Gastroesophageal sphincter (tissue), 4 donors: ENCODE measurements around the gene SNUPN. TPM values are rescaled to one million over a fixed set of nuclear protein-coding genes. Genes with fewer than 3 reads are reported as not detected.

Source experiments
- ATAC-seq: fragments of 150-250 bp; one replicate; pipeline ENCODE4 v1.9.1; 2016; ENCODE audit warnings: mild to moderate bottlenecking, moderate library complexity
- H3K27ac ChIP-seq, 4 donors: fragments of 200-600 bp; sonication (generic) in 3 of 4; 1 replicate in 3 of 4; 2 replicates in 1 of 4; pipeline ENCODE4 v1.5.1; 2016 to 2019
- H3K27me3 ChIP-seq: fragments of 200-600 bp; sonication (generic); one replicate; pipeline ENCODE4 v1.5.1; 2019
- H3K36me3 ChIP-seq, 2 donors: fragments of 200-600 bp; sonication (generic); one replicate each; pipeline ENCODE4 v1.5.1; 2019; ENCODE audit warnings: control low read depth in 1 of 2
- H3K4me1 ChIP-seq, 3 donors: fragments of 200-600 bp; sonication (generic); 1 replicate in 2 of 3; 2 replicates in 1 of 3; pipeline ENCODE4 v1.5.1; 2016 to 2019; ENCODE audit warnings: control low read depth in 2 of 3
- H3K4me3 ChIP-seq, 2 donors: fragments of 200-600 bp; sonication (generic); one replicate each; pipeline ENCODE4 v1.5.1; 2019; ENCODE audit warnings: mild to moderate bottlenecking in 1 of 2, moderate library complexity in 1 of 2
- H3K9me3 ChIP-seq, 3 donors: fragments of 200-600 bp; sonication (generic); one replicate each; pipeline ENCODE4 v1.5.1; 2017 to 2019; ENCODE audit warnings: control low read depth in 2 of 3
- EP300 ChIP-seq: sonication (generic); formaldehyde crosslinking; IDR thresholded peaks from one replicate; pipeline ENCODE4 v1.6.1; 2017; ENCODE audit warnings: antibody characterized with exemption, mild to moderate bottlenecking
- POLR2A ChIP-seq, 2 donors: fragments of 450-650 bp; IDR thresholded peaks; one replicate each; pipeline ENCODE4 v1.6.1; 2017; ENCODE audit warnings: antibody characterized with exemption in 2 of 2, mild to moderate bottlenecking in 2 of 2, moderate library complexity in 1 of 2
- POLR2AphosphoS5 ChIP-seq: sonication (generic); formaldehyde crosslinking; IDR thresholded peaks from one replicate; pipeline ENCODE4 v1.6.1; 2017; ENCODE audit warnings: antibody characterized with exemption
- WGBS, 2 donors: methylation state at CpG; one replicate each; pipeline ENCODE4 v1.1.5; 2018; ENCODE audit warnings: low coverage in 1 of 2; 5-methylcytosine and 5-hydroxymethylcytosine counted together
- total RNA-seq, 4 donors: library from RNA; depleted of rRNA; stranded (reverse); fragments of >200 nt; gene quantifications; one replicate each; pipeline ENCODE4 v1.1.0, GENCODE V29; 2016
- TF ChIP-seq, protein P1 (sequence below), 4 experiments: fragments of 200-600 bp in 2 of 4; fragments of 450-650 bp in 2 of 4; sonication (generic) in 1 of 4; IDR thresholded peaks; one replicate each; pipeline ENCODE4 v1.5.1; 2017 to 2019; ENCODE audit warnings: antibody characterized with exemption in 4 of 4, mild to moderate bottlenecking in 2 of 4, moderate library complexity in 2 of 4

Gene SNUPN
- total RNA-seq, 4 donors from 2014 or later = 18.6 to 27.3 (median 21.0) TPM

DNA sequence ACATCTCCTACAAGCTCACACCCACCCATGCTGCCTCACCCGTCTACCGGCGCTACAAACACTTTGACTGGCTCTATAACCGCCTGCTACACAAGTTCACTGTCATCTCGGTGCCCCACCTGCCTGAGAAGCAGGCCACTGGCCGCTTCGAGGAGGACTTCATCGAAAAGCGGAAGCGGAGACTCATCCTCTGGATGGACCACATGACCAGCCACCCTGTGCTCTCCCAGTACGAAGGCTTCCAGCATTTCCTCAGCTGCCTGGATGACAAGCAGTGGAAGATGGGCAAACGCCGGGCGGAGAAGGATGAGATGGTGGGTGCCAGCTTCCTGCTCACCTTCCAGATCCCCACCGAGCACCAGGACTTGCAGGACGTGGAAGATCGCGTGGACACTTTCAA lies 24.3 kb upstream of the SNUPN start:
- Histone ChIP-seq H3K4me1 (peaks cover 2 to 81% (median 61%) of the 10 kb centered on the region in 3 donors), H3K4me3 (peak overlapping the region in 1 of 2 donors; percentile 86), H3K27ac (peak overlapping the region in 3 of 4 donors; percentile 95 to 98 (median 97)), H3K36me3 (peaks cover 0 to 19% of the 10 kb centered on the region in 2 donors), H3K27me3 (no peaks in the 10 kb centered on the region), H3K9me3 (no peaks in the 10 kb centered on the region)
- no peak for ATAC-seq
- 82% methylated on average over 3 of the region's 18 CpGs; no CpG with 5 or more reads in 1 of the 2 donors for WGBS, 2 donors
- TF ChIP-seq POLR2AphosphoS5 (no peak), EP300 (no peak), POLR2A (IDR thresholded peaks at IDR 0.05) (no peak)
- TF ChIP-seq, protein P1, sequence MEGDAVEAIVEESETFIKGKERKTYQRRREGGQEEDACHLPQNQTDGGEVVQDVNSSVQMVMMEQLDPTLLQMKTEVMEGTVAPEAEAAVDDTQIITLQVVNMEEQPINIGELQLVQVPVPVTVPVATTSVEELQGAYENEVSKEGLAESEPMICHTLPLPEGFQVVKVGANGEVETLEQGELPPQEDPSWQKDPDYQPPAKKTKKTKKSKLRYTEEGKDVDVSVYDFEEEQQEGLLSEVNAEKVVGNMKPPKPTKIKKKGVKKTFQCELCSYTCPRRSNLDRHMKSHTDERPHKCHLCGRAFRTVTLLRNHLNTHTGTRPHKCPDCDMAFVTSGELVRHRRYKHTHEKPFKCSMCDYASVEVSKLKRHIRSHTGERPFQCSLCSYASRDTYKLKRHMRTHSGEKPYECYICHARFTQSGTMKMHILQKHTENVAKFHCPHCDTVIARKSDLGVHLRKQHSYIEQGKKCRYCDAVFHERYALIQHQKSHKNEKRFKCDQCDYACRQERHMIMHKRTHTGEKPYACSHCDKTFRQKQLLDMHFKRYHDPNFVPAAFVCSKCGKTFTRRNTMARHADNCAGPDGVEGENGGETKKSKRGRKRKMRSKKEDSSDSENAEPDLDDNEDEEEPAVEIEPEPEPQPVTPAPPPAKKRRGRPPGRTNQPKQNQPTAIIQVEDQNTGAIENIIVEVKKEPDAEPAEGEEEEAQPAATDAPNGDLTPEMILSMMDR (IDR thresholded peaks at IDR 0.05) = no peak

DNA sequence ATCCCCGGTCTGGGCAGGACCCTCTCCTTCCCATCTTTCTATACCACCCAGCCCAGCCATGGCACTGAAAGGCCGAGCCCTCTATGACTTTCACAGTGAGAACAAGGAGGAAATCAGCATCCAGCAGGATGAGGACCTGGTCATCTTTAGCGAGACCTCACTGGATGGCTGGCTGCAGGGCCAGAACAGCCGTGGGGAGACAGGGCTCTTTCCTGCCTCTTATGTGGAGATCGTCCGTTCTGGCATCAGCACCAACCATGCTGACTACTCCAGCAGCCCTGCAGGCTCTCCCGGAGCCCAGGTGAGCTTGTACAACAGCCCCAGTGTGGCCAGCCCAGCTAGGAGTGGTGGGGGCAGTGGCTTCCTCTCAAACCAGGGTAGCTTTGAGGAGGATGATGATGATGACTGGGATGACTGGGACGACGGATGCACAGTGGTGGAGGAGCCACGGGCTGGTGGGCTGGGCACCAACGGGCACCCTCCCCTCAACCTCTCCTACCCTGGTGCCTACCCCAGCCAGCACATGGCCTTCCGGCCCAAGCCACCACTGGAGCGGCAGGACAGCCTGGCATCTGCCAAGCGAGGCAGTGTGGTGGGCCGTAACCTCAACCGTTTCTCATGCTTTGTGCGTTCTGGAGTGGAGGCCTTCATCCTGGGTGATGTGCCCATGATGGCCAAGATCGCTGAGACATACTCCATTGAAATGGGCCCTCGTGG lies 23.7 kb upstream of the SNUPN start:
- peak overlapping the region; percentile 92 to 98 (median 96) for H3K27ac ChIP-seq
- H3K36me3 ChIP-seq = peaks cover 0 to 12% of the 10 kb centered on the region in 2 donors
- WGBS, 2 donors = 65 to 90% methylated on average over 2 to 4 of the region's 19 CpGs
- peaks cover 2 to 75% (median 55%) of the 10 kb centered on the region in 3 donors for H3K4me1 ChIP-seq
- no peaks in the 10 kb centered on the region for H3K9me3 ChIP-seq
- H3K27me3 ChIP-seq = no peaks in the 10 kb centered on the region
- no peak for ATAC-seq
- peak overlapping the region; percentile 86 to 90 for H3K4me3 ChIP-seq
- TF ChIP-seq, protein P1 (IDR thresholded peaks at IDR 0.05) = no peak

DNA sequence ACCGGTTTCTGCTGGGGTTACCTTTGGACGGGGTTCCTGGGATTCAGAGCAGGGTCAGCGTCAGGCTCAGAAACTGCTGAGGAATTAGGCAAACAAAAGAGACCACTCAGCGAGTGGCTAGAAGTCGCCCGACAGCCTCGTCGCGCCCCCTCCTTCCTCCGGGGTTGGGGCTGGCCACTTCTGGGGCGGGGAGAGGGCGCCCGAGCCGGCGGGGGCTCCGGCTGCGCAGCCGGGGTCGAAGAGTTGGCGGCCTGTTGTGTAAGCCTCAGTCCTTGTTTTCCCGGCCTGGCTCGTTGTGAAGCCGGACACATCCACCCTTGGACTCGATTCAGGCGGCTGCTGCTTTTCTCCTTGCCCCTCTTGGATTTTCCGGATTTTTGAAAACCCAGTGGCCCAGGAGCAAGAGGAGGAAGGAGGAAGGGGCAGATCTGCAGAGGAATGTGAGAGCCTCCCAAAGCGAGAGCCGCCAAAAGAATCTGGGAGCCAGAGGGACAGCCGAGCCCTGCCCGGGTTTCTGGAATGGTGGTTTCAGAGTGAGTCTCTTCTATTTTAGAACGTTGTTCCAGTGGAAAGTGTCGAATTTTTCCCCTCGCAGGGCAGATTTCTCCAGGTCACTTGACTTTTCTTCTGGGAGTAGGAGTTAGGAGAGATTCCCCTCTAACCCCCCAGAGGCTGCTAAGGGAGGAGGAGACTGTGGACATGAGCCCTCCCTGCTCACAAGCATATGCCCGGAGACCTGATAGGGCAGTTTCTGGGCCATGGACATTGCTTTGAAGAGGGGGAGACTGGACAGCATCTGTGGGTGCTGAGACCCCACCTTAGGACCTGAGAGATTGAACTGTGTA lies 22.9 kb upstream of the SNUPN start:
- ATAC-seq = peak; percentile 23
- TF ChIP-seq EP300 (no peak), POLR2AphosphoS5 (no peak), POLR2A (IDR thresholded peaks at IDR 0.05) (no peak)
- TF ChIP-seq, protein P1 (IDR thresholded peaks at IDR 0.05) = peak in 1 of 4 experiments; percentile 0
- H3K9me3 ChIP-seq = no peaks in the 10 kb centered on the region
- peak overlapping the region; percentile 86 to 90 for H3K4me3 ChIP-seq
- 0 to 1% methylated on average over 15 to 16 of the region's 34 CpGs for WGBS, 2 donors
- peaks cover 0 to 9% of the 10 kb centered on the region in 2 donors for H3K36me3 ChIP-seq
- H3K27ac ChIP-seq = peak overlapping the region; percentile 92 to 98 (median 96)
- H3K27me3 ChIP-seq = no peaks in the 10 kb centered on the region
- H3K4me1 ChIP-seq = peaks cover 2 to 67% (median 48%) of the 10 kb centered on the region in 3 donors

DNA sequence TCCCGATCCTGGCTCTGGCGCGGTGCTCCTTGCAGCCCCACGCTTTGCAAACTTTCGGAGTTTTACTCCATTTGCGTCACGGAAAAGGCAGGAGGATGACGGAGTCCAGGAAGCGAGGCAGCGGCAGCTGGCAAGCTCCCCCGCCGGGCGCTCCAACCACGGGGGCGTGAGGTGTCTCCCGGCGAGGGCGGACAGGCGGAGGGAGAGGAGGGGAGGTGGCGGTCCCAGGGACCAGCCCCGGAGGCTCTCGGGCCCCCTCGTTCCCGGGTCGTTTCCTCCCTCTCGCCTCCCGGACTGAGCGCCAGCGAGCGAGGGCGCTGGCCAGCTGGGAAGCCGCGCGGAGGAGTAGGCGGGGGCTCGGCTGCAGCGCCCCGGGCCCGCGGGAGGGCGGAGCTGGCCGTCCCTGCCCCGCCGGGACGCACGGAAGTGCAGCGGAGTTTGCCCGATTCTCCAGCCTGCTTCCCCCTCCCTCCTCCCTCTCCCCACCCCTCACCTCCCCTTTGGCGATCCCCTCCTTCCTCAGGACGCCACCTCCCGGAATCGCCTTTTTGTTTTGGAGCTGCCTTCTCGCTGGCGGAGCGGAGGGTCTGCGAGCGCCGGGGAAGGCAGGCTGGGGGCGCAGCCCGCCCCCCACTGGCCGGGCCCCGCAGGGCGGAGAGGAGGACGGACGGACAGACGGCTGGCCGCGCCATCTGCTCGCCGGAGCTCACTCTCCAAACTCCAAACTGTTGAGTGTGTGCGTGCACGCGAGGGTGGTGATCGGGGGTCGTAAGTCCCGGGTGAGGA lies 22.0 kb upstream of the SNUPN start, which contains the start of gene SNX33:
Gene SNX33, plus strand, starts transcription at position 543 of the 786 bp plus-strand sequence. CDS start 1,191 bp downstream, outside the sequence.
- Histone ChIP-seq H3K4me1 (peaks cover 2 to 59% (median 40%) of the 10 kb centered on the region in 3 donors), H3K27me3 (no peaks in the 10 kb centered on the region), H3K27ac (peak within 1 kb of the TSS; percentile 92 to 98 (median 96)), H3K36me3 (peaks cover 0 to 6% of the 10 kb centered on the region in 2 donors), H3K4me3 (peak within 1 kb of the TSS; percentile 86 to 90), H3K9me3 (no peaks in the 10 kb centered on the region)
- peak; percentile 87 for ATAC-seq
- 0% methylated on average over 1 to 3 of the region's 76 CpGs for WGBS, 2 donors
- TF ChIP-seq, protein P1 (IDR thresholded peaks at IDR 0.05) = peak in 3 of 4 experiments; percentile 30 to 78 (median 68)
- no peak for TF ChIP-seq EP300
- TF ChIP-seq POLR2A (IDR thresholded peaks at IDR 0.05) = peak; percentile 84 to 88
- peak; percentile 57 for TF ChIP-seq POLR2AphosphoS5
